Activated CD4-positive, alpha-beta T cell treated with anti-CD3 and anti-CD28 coated beads, Interleukin-2, amount 50 U/mL, for 1 hour (primary cell): ENCODE measurements around the gene CHD2.
"Not testable (repeated sequence)": the region's sequence is repeated elsewhere in the genome, so short reads cannot be mapped to it uniquely, and the experiment has no call there.

Experiments
- DNase-seq: peaks from one replicate; pipeline ENCODE4 v3.0.0-alpha.2; 2020

CHD2 gene

DNA sequence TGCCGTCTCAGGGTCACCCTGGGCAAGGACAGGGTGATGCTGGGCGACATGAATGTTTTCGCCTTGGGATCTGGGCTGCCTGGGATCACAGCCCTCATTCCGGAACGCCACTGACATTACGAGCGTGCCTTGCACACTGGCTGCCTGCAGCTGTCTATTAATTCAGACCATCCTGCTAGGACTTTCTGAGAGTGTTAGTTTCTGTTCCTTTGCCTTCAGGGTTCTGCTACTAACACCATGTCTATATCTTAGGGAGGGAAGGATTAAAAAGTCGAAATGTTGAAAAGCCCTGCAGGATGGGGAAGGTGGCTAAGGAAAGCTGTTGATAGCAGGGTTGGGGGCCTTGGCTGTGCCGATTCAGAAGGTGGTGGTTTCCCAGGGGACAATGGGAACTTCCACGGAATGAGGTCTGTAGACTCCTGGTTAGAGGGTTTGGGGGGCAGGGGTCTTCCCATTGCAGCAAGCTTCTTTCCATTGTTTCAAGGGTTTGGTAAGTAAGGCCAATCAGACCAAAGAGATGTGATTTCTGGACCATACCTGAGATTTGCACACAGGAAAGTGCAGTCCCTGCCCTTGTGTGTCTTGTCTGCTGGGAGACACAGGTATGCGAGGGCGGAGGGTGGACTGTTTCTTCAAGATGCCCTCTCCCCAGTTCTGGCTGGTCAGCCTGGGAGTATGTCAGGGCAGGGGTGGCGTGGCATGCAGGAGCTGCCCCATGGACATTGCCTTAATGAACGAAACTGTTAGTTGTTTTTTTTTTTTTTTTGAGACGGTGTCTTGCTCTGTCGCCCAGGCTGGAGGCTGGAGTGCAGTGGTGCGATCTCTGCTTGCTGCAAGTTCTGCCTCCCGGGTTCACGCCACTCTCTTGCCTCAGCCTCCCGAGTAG is 137.9 kb downstream of the CHD2 start:
- no peak for DNase-seq

DNA sequence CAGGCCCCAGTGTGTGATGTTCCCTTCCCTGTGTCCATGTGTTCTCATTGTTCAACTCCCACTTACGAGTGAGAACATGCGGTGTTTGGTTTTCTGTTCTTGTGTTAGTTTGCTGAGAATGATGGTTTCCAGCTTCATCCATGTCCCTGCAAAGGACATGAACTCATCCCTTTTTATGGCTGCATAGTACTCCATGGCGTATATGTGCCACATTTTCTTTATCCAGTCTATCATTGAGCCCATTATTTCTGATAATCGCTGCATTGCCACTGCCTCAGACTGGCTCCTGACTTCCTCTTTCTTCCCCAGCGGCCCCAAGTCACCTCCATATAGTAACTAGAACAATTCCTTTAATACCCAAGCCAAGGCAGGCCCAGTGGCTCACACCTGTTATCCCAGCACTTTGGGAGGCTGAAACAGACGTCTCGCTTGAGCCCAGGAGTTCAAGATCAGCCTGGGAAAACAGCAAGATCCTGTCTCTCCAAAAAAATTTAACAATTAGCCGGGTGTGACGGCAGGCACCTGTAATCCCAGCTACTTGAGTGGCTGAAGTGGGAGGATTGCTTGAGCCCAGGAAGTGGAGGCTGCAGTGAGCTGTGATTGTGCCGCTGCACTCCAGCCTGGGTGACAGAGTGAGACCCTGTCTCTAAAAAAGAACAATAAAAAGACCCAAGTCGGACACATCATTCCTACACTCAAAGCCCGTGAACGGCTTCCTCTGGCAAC is 139.6 kb downstream of the CHD2 start:
- DNase-seq, result not testable (repeated sequence)

DNA sequence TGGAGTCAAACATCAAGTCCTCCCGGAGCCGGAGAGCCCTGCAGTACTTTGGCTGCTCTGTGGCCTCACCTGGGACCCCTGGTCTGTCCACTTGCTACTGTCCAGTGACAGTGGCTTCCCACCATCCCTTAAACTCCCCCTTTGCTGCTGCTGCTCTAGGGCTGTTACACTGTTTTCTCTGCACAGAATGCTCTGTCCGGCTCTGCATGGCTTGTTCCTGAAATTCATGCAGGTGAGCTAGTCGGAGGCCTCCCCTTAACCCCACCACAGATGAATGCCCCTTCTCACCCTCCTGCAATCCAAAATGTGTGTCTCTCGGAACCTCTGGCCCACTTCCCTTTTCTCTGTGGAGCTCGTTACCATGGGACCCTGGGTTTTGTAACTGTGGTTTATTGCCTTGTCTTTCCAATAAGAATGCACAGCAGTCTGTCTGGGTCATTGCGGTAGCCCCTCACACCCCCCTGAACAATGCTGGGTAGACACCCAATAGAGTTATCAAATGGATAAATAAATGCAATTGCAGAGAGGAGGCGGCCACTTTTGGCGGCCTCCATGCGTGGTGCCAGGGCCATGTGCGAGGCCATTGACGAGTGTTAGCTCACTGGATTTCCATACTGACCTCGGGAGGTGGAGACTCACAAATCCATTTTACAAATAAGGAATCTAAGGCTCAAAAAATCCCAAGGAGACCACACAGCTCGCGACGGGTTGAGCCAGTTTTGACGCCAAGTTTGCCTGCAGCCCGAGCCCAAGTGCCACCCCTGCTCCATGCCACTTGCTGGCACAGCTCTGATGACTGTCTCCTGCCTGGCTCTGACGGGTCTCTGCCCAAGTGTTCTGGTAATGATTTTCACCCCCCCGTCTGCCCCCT is 140.4 kb downstream of the CHD2 start:
- DNase-seq, result no peak

DNA sequence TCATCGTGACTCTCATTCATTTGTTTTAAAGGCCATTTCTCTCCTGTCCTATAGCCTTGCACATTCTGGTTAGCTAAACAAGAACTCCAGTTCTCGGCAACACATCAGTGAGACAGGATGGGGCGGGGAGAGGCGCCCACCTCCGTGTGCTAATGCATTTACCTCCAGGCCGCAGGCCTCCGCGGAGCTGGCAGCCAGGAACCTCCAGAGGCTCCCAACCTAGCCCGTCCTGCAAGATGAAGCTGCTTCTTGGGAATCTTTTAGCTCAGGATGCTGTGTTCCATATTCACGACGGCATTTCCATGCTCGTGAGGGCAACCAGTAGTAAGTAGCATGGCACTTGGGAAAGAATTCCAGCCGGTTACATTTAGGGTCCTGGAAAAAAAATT is 141.0 kb downstream of the CHD2 start:
- no peak for DNase-seq

- no peak for DNase-seq
These were observed 142.1 kb downstream of the CHD2 start for GRCh38 chr15:93042211-93042610.

- no peak for DNase-seq
These were observed 142.7 kb downstream of the CHD2 start for GRCh38 chr15:93042691-93043378.

- DNase-seq, result no peak
These were observed 143.6 kb downstream of the CHD2 start for GRCh38 chr15:93043621-93044300.

DNA sequence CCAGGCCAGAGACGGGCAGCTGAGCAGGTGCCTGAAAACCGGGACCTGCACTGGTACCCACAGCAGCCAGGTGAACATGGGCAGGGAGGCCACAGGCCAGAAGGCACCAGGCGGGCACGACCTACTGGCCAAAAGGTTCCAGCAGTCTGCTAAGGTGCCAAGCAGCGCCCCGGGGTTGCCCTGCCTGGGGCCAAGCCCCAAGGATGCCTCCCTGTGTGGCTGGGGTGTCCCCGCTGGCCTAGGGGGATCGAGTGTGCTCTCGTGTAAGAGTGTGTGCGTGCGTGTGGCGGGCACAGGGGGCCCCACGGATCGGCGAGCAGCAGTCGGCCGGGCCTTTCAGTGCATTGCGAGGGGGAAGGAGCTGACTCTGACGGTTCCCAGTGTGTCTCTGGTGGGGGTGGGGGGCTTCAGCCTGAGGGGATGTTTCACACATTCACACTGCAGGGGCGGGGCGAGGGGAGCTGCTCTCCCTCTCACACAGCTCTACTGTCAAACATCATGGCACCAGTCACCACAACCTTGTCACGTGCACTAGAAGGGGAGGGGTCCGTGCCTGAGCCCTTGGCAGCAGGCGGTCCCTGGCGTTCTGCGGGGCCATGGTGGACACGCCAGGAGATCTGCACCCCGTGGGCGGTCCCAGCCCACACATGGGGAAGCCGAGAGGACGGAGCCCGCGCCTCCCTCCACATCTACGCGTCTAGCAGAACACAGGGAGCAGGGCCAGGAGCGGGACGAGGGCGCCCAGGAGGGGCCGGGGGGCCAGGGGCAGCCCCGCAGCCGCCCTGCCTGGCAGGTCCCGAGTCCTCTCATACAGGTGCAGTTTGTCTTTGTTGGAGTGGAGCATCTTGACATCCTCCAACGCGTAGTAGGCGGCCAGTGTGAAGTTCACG is 144.4 kb downstream of the CHD2 start:
- DNase-seq, result no peak

DNA sequence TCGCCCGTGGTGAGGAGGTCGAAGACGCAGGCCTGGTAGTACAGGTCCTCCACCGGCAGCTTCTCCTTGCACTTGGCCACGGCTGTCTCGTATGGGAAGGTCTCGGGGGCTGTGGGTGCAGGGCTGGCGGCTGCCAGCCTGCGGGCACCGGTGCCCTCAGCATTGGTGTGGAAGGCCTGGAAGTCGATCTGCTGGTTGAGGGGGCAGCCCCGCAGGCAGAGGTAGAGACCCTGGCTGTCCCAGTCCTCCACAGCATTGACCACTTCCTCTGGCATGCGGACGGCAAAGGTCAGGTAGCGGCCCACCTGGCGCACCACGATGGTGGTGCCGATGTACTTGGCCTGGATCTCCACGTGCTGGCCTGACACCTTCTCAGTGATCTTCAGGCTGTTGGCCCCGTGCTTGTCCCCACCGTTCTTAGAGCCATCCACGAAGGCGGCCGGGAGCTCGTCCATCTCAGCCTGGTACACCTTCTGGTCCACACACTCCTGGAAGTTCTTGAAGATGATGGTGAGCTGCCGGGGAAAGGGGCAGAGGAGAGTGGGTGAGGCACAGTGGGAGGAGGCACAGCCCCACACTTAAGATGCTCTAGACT is 145.2 kb downstream of the CHD2 start:
- no peak for DNase-seq

- no peak for DNase-seq
These were observed 146.0 kb downstream of the CHD2 start for GRCh38 chr15:93046120-93046519.

DNA sequence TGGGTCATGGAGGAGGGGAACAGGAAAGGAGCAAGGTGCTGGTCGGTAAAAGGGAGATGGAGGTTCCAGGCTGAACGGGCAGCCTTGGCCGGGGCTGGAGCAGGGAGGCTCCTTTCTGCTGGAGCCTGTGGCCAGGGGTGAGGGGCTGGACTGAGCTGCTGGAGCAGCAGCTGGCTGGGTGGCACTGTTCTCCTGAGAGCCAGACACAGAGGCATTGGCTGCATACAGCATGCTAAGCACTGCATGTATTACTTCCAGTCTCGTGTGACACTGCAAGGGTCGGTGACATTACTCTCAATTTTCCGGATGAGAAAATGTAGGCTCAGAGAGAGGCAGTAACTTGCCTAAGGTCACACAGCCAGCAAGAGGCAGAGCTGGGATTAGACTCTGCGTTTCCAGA is 146.6 kb downstream of the CHD2 start:
- DNase-seq, result no peak

DNA sequence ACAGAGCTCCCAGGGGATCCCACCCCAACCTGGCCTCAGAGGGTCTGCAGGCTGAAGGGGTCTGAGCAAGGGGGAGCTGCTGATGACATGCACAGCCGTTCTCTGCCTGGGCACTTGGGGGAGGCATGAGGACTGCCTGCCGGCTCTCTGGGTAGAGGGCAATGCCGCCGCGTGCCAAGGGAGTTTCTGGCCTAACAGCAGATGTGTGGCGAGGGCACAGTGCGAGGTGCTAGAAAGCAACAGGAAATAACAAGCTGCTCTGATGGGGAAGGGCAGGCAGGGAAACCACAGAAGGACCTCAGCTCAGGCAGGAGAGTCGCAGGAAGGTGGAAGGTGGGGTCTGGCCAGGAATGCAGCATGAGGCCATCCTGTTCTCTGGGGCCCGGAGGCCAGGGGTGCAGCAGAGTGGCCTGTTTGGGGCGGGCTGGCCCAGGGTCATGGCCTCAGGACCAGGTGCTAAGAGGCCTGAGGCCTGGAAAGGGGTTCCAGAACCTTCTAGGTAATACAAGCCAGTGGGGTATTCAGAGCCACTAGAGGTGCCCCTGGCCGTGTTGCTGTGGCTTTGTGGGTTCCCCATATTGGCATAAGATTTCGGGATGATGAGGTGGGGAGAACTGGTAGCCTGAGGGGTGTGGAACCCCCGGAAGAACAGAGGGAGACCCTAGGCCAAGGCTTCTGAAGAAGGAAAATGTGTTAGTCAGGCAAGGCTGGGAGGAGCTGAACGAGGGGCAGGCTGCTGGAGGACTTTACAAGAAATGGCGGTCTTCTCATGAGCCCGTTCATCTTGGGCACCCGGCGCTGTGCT is 147.7 kb downstream of the CHD2 start:
- DNase-seq, result peak; percentile 24

DNA sequence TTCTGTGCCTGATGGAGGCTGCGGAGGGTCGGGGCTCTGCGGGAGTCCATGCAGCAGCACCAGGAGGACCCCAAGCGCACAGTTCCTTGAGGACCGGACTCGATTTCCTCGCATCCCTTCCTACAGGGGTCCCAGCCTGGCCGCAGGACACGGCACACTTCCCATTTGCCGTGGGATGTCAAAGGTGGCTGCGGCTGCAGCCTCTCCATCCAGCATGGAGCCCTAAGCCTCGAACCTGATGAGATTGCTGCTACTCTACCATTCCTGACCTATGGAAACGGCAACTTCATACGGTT is 148.2 kb downstream of the CHD2 start:
- no peak for DNase-seq

DNA sequence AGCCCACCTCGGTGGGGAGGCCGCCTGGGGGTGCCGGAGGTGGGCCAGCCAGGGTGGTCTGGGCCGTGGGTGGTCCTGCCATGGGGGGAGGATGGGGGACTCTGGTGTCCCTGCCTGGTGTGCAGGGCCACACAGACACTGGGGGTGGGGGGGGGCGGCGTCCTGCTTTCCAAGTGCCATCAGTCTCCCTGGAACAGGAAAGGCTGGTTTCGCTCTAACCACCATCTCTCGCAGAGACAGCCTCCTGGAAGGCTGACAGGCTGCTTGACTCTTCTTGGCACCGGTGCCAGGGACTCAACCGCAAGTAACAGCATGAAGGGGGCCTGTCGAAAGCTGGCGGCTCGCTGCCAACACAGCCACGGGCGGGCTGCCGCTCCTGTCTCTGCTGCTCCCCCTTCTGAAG is 148.6 kb downstream of the CHD2 start:
- DNase-seq, result no peak

DNA sequence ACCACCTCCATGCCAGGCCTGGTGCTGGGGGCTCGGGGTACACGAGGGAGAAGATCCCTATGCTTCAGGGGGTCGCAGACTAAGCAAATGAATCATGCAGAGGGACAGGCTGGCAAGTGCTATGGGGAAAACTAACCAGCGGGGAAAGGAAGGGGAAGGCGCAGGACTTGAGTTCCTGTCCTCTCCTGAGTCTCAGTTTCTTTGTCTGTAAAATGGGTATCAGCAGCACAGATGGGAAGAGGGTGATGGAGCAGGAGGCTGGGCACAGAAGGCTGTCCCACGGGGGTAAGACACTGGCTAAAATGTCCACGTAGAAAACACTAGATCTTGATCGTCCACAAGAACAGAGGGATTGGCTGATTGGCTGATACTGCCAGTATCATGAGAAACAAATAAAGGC is 149.1 kb downstream of the CHD2 start:
- no peak for DNase-seq

GRCh38 chr15:93049914-93050578 is 149.9 kb downstream of the CHD2 start:
- no peak for DNase-seq

- no peak for DNase-seq
These were observed 150.5 kb downstream of the CHD2 start for GRCh38 chr15:93050648-93051047.

GRCh38 chr15:93051236-93052089 is 151.3 kb downstream of the CHD2 start:
- no peak for DNase-seq
